ENCODE measurements around the gene SNX13. TPM values are rescaled to one million over a fixed set of nuclear protein-coding genes. Genes with fewer than 3 reads are reported as not detected.

Gene SNX13
- total RNA-seq, 4 donors from 2014 or later: 74.9 to 154 (median 107) TPM

GRCh38 chr7:17942231-17942630, 1.9 kb upstream of the SNX13 start:
- no peak overlapping the region for H3K27ac ChIP-seq
- H3K9me3 ChIP-seq: no peaks in the 10 kb centered on the region
- peaks cover 25 to 30% of the 10 kb centered on the region in 2 donors for H3K4me1 ChIP-seq
- intact Hi-C loops (cut with DNase I; ENCODE audit: low total_unique reads): no loop called here
- H3K36me3 ChIP-seq: no peaks in the 10 kb centered on the region
- in situ Hi-C loops (cut with MboI; ENCODE audit: low sequenced_read_pairs in 4 of 4): loop anchor here in 1 of 4 donors (25.0 kb wide), 1 partner anchor 630 kb away; no protein-coding TSS in a partner anchor
- no peak for DNase-seq
- no peaks in the 10 kb centered on the region for H3K27me3 ChIP-seq
- ATAC-seq: no peak
- no peak overlapping the region for H3K4me3 ChIP-seq
- TF ChIP-seq POLR2A (IDR thresholded peaks at IDR 0.05): no peak
- TF ChIP-seq, protein P1, sequence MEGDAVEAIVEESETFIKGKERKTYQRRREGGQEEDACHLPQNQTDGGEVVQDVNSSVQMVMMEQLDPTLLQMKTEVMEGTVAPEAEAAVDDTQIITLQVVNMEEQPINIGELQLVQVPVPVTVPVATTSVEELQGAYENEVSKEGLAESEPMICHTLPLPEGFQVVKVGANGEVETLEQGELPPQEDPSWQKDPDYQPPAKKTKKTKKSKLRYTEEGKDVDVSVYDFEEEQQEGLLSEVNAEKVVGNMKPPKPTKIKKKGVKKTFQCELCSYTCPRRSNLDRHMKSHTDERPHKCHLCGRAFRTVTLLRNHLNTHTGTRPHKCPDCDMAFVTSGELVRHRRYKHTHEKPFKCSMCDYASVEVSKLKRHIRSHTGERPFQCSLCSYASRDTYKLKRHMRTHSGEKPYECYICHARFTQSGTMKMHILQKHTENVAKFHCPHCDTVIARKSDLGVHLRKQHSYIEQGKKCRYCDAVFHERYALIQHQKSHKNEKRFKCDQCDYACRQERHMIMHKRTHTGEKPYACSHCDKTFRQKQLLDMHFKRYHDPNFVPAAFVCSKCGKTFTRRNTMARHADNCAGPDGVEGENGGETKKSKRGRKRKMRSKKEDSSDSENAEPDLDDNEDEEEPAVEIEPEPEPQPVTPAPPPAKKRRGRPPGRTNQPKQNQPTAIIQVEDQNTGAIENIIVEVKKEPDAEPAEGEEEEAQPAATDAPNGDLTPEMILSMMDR (IDR thresholded peaks at IDR 0.05 in 4 of 5, conservative IDR thresholded peaks at IDR 0.05 in 1 of 5): no peak

DNA sequence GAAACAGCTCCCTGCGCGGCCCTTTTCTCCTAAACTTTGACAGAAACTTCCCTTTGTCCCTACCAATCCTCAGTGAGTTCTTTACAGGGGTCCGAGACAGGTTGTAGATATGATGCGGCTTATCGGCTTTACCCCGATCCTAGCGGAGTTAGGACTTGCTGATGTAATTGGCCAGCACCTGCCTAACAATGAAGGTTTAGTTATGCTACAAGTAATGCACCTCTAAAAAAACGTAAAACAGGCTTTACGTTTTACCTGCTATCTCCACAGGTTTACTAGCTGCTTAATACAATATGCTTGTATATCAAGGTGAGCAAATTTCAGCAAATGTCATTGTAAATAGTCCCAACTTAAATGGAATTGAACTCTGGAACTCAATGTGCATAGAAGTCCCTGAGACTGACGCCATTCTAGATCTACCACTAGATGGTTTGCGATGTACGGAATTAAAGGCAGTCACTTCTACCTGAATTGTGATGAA, 697 bp upstream of the SNX13 start:
- Histone ChIP-seq H3K4me1 (peaks cover 35 to 41% of the 10 kb centered on the region in 2 donors), H3K27ac (peak overlapping the region; percentile 98 to 99 (median 98)), H3K4me3 (peak overlapping the region; percentile 84 to 97 (median 92)), H3K27me3 (no peaks in the 10 kb centered on the region), H3K9me3 (no peaks in the 10 kb centered on the region), H3K36me3 (no peaks in the 10 kb centered on the region)
- intact Hi-C loops (cut with DNase I; ENCODE audit: low total_unique reads): no loop called here
- no peak for DNase-seq
- ATAC-seq: no peak
- TF ChIP-seq, protein P1 (IDR thresholded peaks at IDR 0.05 in 4 of 5, conservative IDR thresholded peaks at IDR 0.05 in 1 of 5): no peak
- no peak for TF ChIP-seq POLR2A (IDR thresholded peaks at IDR 0.05)
- in situ Hi-C loops (cut with MboI; ENCODE audit: low sequenced_read_pairs in 4 of 4): loop anchor here in 1 of 4 donors (25.0 kb wide), 1 partner anchor 629 kb away; no protein-coding TSS in a partner anchor

DNA sequence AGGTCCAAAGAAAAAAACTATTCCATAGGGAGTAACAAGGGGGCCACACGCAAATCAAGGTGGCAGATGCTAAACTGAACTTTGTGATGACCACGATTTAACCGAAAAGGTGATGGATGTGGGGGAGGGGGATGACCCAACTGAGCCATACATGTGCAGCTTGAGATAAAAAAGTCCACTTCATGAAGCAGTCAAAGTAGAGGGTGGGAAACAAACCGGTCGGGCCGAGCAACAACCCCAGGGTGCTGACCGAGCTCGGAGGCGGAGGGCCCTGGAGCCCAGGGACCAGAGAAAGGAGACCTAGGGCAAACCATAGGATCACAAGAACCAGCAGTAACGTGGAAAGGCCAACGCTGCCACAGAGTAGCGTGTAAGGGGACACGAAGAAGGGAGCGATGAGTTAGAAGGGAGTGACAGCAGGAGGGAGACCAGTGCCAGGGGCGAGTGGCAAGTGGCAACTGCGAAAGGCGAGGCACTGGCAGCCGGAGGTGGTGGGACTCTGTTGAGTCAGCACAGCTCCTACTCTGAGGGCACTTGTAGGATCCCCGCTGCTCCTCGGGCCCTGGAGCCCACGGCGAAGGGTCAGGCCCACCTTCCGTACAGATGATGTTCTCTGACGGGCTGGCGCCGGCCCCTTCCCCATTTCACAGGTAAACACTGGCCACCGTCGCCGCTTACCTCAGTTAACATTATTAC, 540 bp downstream of the SNX13 start:
- no peaks in the 10 kb centered on the region for H3K9me3 ChIP-seq
- H3K4me1 ChIP-seq: peaks cover 37 to 48% of the 10 kb centered on the region in 2 donors
- peak overlapping the region; percentile 84 to 97 (median 92) for H3K4me3 ChIP-seq
- in situ Hi-C loops (cut with MboI; ENCODE audit: low sequenced_read_pairs in 4 of 4) (loop anchor here in 1 of 4 donors (25.0 kb wide), 1 partner anchor 627 kb away; no protein-coding TSS in a partner anchor), intact Hi-C loops (cut with DNase I; ENCODE audit: low total_unique reads) (loop anchor here (10.0 kb wide), 1 partner anchor 165 kb away; no protein-coding TSS in a partner anchor)
- peak; percentile 38 to 77 for DNase-seq
- H3K27me3 ChIP-seq: no peaks in the 10 kb centered on the region
- ATAC-seq: peak; percentile 86 to 87
- H3K36me3 ChIP-seq: no peaks in the 10 kb centered on the region
- H3K27ac ChIP-seq: peak overlapping the region; percentile 98 to 99 (median 98)
- TF ChIP-seq, protein P1 (IDR thresholded peaks at IDR 0.05 in 4 of 5, conservative IDR thresholded peaks at IDR 0.05 in 1 of 5): no peak
- TF ChIP-seq POLR2A (IDR thresholded peaks at IDR 0.05): no peak

GRCh38 chr7:17939211-17939605, 1.1 kb downstream of the SNX13 start:
- Histone ChIP-seq H3K36me3 (no peaks in the 10 kb centered on the region), H3K27me3 (no peaks in the 10 kb centered on the region), H3K27ac (peak overlapping the region; percentile 98 to 99 (median 98)), H3K4me3 (peak overlapping the region; percentile 84 to 97 (median 92)), H3K4me1 (peaks cover 42 to 54% of the 10 kb centered on the region in 2 donors), H3K9me3 (no peaks in the 10 kb centered on the region)
- no peak for TF ChIP-seq POLR2A (IDR thresholded peaks at IDR 0.05)
- TF ChIP-seq, protein P1 (IDR thresholded peaks at IDR 0.05 in 4 of 5, conservative IDR thresholded peaks at IDR 0.05 in 1 of 5): no peak
- no peak for DNase-seq
- ATAC-seq: no peak
- intact Hi-C loops (cut with DNase I; ENCODE audit: low total_unique reads) (loop anchor here (10.0 kb wide), 1 partner anchor 164 kb away; no protein-coding TSS in a partner anchor), in situ Hi-C loops (cut with MboI; ENCODE audit: low sequenced_read_pairs in 4 of 4) (loop anchor here in 1 of 4 donors (25.0 kb wide), 1 partner anchor 627 kb away; no protein-coding TSS in a partner anchor)
